GM19240 (cell line): Measurements from ENCODE around the gene DLL3.
"Not testable (repeated sequence)": the region's sequence is repeated elsewhere in the genome, so short reads cannot be mapped to it uniquely, and the experiment has no call there.

ENCODE experiments used
- DNase-seq: peaks from one replicate; pipeline ENCODE4 v3.0.0; 2011; ENCODE audit warnings: low spot score; ENCODE audit not compliant: insufficient read length

The DLL3 gene

GRCh38 chr19:39498798-39499642 lies at the start of gene DLL3:
Gene DLL3, plus strand, starts transcription at chr19:39498947. Its CDS starts 28 bp downstream, at chr19:39498975.
- no peak for DNase-seq

- no peak for DNase-seq
Measured at GRCh38 chr19:39449116-39449797, 49.5 kb upstream of the DLL3 start.

- not testable (repeated sequence) for DNase-seq
Measured at GRCh38 chr19:39451257-39451656, 47.5 kb upstream of the DLL3 start.

GRCh38 chr19:39463403-39463802 lies 35.3 kb upstream of the DLL3 start:
- DNase-seq: no peak

- DNase-seq: no peak
Measured at GRCh38 chr19:39465956-39466747, 32.6 kb upstream of the DLL3 start.

GRCh38 chr19:39467941-39468340 lies 30.8 kb upstream of the DLL3 start:
- no peak for DNase-seq

DNA sequence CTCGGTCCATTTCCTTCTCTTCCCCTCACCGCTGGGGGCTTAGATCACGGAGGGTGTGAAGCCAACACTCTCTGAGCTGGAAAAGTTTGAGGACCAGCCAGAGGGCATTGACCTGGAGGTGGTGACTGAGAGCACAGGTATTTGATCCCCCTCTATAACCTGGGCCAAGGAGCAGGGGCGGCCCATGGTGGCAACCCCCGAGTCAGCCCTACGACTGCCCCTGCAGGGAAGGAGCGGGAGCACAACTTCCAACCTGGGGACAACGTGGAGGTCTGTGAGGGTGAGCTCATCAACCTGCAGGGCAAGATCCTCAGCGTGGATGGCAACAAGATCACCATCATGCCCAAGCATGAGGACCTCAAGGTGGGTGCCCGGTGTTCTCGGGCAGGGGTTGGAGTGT lies 29.7 kb upstream of the DLL3 start:
- no peak for DNase-seq

- no peak for DNase-seq
Measured at GRCh38 chr19:39469567-39469966, 29.2 kb upstream of the DLL3 start.

GRCh38 chr19:39470724-39471339 lies 27.9 kb upstream of the DLL3 start:
- DNase-seq: no peak

- DNase-seq: no peak
Measured at GRCh38 chr19:39471756-39472536, 26.8 kb upstream of the DLL3 start.

- DNase-seq: no peak
Measured at GRCh38 chr19:39472746-39473442, 25.9 kb upstream of the DLL3 start.

DNA sequence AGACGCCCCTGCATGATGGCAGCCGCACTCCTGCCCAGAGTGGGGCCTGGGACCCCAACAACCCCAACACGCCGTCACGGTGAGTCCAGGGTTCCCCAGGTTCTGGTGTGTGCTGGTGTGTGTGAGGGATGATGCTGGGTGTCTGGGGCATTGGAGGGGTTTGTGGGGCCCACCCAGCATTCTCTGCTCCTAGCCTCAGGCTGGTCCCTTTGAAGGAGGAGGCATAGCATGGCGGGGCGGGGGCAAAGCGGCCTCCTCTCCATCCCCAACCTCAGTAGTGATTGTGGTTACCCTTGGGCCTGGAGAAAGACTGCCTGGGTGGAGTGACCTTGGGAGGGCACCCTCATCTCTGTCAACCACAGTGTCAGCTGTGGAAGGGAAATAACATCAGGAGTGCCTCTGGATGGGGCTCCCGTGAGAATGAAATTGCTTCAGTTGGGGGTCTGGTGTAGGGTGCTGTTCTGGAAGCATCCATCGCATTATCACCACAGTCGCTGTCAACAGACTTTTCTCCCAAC lies 25.2 kb upstream of the DLL3 start:
- no peak for DNase-seq

DNA sequence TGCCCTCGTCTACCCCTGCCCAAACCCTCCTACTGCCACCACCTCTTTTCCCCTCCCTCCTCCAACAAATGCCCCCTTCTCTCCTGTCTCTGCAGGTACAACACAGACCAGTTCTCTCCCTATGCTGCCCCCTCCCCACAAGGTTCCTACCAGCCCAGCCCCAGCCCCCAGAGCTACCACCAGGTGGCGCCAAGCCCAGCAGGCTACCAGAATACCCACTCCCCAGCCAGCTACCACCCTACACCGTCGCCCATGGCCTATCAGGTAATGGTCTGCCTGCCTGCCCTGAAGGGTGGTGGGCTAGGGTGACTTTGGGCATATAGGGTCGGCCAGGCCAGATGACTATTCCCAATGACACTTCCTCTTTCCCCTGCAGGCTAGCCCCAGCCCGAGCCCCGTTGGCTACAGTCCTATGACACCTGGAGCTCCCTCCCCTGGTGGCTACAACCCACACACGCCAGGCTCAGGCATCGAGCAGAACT lies 24.6 kb upstream of the DLL3 start:
- no peak for DNase-seq

- DNase-seq: no peak
Measured at GRCh38 chr19:39475748-39476147, 23.0 kb upstream of the DLL3 start.

- not testable (repeated sequence) for DNase-seq
Measured at GRCh38 chr19:39479319-39479801, 19.4 kb upstream of the DLL3 start.

- no peak for DNase-seq
Measured at GRCh38 chr19:39479916-39480315, 18.8 kb upstream of the DLL3 start.

DNA sequence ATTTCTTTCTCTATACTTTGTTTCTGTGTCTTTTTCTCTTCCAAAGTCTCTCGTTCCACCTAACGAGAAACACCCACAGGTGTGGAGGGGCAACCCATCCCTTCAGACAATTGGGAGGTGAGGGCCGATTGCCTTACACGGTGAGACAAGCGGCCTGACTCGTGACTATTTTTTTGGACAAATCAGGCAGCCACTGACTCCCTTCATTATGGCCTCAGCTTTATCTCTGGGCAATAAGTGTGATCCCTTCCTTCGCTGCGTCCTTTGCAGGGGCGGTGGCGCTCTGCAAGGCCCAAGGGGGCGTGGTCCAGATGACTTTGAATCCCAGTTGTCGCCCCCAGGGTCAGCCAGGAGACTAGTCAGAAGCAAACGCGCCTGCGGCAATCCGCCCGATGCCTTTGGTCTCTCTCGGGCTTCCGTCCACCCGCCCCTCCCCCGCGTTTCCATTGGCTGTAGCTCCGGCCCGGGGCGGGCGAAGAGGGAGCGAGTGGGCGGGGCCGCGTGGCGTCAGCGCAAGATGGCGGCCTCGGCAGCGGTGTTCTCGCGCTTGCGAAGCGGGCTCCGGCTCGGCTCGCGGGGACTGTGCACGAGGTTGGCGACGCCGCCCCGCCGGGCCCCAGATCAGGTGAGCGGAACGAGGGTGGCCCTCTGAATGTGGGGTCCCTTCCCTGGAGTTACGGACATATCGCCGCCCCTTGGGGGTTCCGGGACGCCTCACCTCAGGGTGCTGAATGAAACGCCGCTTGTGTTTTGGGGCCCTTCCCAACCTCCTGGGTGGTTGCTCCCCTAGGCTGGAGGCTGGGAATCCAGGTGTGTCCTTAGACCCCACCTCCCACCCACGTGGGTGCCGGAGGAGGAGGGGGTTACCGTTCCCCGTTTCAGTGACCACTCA lies 18.2 kb upstream of the DLL3 start, which contains the start of gene TIMM50:
TSS of gene TIMM50 (plus strand) at position 502 of the 892 bp plus-strand sequence. CDS start at position 518, 16 bp downstream.
- DNase-seq: peak; percentile 87

GRCh38 chr19:39481229-39481545 lies 17.6 kb upstream of the DLL3 start:
- no peak for DNase-seq

- no peak for DNase-seq
Measured at GRCh38 chr19:39481676-39482075, 17.1 kb upstream of the DLL3 start.
